Measurements from ENCODE around the gene BIN1.

The BIN1 gene

DNA sequence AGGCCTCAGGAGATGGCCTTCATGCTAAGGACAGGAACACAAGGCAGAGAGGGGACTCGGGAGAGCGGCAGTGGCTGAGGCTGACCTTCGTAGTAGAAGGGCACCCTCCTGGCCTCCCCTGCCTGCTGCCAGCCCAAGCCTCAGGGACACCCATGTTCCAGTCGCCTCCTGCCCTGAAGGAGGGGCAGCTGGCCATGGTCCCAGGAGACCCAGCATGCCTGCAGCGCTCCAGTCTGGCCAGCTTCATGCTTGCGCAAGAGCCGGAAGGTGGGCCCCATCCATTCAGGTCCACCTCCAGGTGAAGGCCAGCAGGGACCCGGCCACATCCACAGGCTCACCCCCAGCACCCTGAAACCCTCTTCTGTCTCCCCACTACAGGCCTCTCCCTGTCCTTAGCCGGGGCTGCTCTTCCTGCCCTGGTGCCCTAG lies 35.0 kb downstream of the BIN1 start:
- no peak for DNase-seq (ENCODE audit: extremely low spot score)
- TF ChIP-seq, protein P1, sequence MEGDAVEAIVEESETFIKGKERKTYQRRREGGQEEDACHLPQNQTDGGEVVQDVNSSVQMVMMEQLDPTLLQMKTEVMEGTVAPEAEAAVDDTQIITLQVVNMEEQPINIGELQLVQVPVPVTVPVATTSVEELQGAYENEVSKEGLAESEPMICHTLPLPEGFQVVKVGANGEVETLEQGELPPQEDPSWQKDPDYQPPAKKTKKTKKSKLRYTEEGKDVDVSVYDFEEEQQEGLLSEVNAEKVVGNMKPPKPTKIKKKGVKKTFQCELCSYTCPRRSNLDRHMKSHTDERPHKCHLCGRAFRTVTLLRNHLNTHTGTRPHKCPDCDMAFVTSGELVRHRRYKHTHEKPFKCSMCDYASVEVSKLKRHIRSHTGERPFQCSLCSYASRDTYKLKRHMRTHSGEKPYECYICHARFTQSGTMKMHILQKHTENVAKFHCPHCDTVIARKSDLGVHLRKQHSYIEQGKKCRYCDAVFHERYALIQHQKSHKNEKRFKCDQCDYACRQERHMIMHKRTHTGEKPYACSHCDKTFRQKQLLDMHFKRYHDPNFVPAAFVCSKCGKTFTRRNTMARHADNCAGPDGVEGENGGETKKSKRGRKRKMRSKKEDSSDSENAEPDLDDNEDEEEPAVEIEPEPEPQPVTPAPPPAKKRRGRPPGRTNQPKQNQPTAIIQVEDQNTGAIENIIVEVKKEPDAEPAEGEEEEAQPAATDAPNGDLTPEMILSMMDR (IDR thresholded peaks at IDR 0.05; ENCODE audit: control extremely low read depth, extremely low read depth, low read depth, missing control alignments): no peak
- ChIA-PET POLR2A (no interaction called here), CTCF (interaction anchor here (0.7 to 1.5 kb wide), 3 partner anchors 10 to 25 kb away, joined by 3 read pairs; no protein-coding TSS in a partner anchor)

DNA sequence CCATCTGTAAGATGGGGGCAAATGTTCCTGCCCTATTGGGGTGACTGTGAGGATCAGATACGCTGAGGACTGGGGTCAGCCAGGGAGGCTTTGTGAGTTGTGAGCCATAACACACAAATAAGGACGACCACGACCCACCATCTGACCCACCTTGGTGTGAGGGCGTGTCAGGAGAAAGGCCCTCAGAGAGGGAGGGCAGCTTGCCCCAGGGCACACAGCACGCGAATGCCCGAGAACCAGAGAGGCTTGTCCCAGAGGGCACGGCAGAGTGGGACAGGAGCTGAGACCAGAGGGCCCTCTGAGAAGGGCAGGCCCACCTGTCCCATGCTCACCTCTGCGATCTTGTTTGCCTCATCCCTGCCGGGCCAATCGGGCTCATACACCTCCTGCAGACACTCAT lies 36.7 kb downstream of the BIN1 start:
- no peak for DNase-seq (ENCODE audit: extremely low spot score)
- ChIA-PET POLR2A (no interaction called here), CTCF (interaction anchor here (1.2 to 7.8 kb wide), 2 partner anchors 9 to 31 kb away, joined by 3 to 77 read pairs; no protein-coding TSS in a partner anchor)
- TF ChIP-seq, protein P1 (IDR thresholded peaks at IDR 0.05; ENCODE audit: control extremely low read depth, extremely low read depth, low read depth, missing control alignments): no peak

DNA sequence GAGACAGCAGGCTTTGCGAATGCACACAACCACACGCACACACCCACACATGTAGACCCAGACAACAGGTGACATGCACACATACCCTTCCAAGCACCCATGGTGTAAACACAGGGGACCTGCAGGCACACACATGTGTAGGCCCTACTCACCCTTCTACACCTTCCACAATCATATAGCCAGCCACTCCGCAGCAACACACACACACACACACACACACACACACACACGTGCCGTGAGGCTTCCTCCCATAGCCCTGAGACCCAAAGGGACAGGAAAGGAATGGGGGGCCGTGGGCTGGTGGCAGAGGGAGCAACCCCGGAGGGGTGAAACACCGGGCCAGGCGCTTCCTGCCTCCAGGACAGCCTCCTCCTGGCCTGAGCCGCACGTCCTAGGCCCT lies 37.4 kb downstream of the BIN1 start:
- ChIA-PET POLR2A (no interaction called here), CTCF (interaction anchor here (1.7 to 7.8 kb wide), 2 partner anchors 10 to 73 kb away, joined by 3 to 77 read pairs; no protein-coding TSS in a partner anchor)
- no peak for DNase-seq (ENCODE audit: extremely low spot score)
- TF ChIP-seq, protein P1 (IDR thresholded peaks at IDR 0.05; ENCODE audit: control extremely low read depth, extremely low read depth, low read depth, missing control alignments): no peak

DNA sequence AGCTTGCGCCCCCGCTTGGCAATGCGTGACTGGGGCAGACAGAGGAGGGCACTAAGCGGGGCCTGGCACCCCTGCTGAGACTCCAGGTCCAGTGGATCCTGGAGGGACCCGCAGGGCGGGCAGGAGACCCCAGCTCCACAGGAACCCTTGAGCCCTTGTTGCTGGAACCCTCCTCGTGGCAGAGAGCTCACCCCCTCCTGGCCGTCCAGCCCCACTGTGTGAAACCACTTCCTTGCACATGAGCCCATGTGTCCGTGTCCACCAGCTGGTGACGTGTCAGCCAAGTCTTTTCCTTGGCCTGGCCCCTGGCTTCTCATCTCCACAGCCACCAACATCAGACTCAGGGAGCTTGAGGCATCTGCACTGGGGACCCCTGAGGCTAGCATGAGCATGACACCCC lies 38.0 kb downstream of the BIN1 start:
- ChIA-PET CTCF (interaction anchor here (1.4 to 7.8 kb wide), 7 partner anchors 10 to 410 kb away, joined by 3 to 77 read pairs (median 10); no protein-coding TSS in a partner anchor), POLR2A (no interaction called here)
- DNase-seq (ENCODE audit: extremely low spot score): no peak
- TF ChIP-seq, protein P1 (IDR thresholded peaks at IDR 0.05; ENCODE audit: control extremely low read depth, extremely low read depth, low read depth, missing control alignments): no peak

DNA sequence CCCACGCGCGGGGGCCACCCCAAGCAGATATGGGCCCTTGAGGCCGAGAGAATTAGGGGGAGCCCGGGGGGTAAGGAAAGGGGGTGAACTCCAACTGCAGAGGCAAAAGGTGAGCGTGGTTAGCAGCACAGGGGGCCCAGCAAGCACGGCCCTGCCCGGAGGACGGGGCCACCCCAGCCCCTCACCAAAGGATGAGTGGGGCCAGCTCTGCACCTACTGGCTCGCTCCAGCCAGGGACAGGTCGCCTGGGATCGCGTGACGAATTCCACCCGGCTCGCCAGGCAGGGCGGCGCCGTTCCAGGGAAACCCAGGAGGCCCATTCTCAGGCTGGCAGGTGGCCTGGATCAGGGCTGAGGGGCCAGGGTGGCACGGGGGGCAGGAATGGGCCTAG lies 38.6 kb downstream of the BIN1 start:
- POLR2A ChIA-PET: no interaction called here
- CTCF ChIA-PET: interaction anchor here (0.7 to 7.8 kb wide), 15 partner anchors 11 to 414 kb away, joined by 3 to 77 read pairs (median 5); no protein-coding TSS in a partner anchor
- DNase-seq (ENCODE audit: extremely low spot score): no peak
- TF ChIP-seq, protein P1 (IDR thresholded peaks at IDR 0.05; ENCODE audit: control extremely low read depth, extremely low read depth, low read depth, missing control alignments): no peak

DNA sequence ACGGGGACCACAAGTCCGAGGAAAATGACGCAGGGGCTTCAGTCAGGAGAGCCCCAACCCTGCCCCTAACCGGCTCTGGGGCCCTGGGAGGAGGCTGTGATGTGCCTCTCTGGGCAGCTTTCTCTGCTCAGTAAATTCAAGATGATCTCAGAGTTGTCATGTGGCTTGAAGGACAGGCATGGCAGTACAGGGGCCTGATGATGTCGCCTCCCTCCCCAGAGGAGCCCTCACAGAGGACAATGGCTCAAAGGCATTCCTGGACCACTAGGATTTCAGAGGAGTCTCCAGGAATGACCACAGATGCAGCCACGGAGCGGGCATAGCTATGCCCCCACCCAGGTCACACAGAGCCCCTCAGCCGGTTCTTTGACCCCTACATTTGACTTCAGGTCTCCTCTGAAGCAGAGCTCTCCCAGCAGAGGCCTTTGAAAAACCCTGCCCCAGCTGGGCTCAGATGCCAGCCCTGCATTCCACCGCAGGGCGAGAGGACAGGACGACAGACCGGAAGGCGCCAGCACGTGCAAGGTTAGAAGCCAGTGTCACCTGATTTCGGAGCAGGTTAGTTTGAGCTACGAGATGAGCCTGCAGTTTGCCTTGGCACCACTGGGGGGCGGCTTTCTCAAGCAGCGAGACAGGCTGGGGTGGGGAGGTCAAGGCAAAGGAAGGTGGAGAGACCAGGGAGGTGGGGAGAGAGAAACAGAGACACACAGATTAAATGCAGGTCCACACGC lies 39.2 kb downstream of the BIN1 start:
- CTCF ChIA-PET: interaction anchor here (0.7 to 7.8 kb wide), 17 partner anchors 11 to 414 kb away, joined by 3 to 77 read pairs (median 4); no protein-coding TSS in a partner anchor
- POLR2A ChIA-PET: no interaction called here
- TF ChIP-seq, protein P1 (IDR thresholded peaks at IDR 0.05; ENCODE audit: control extremely low read depth, extremely low read depth, low read depth, missing control alignments): peak; percentile 84
- peak; percentile 79 for DNase-seq (ENCODE audit: extremely low spot score)
